HEK293T (cell line): ENCODE data around the gene TMOD1.

Source experiments
- ARNT ChIP-seq: fragments of 450-650 bp; IDR thresholded peaks from 2 replicates; pipeline ENCODE4 v1.6.1; 2017; ENCODE audit warnings: mild to moderate bottlenecking
- BHLHE40 ChIP-seq: fragments of 450-650 bp; IDR thresholded peaks from 2 replicates; pipeline ENCODE4 v1.6.1; 2016; ENCODE audit warnings: mild to moderate bottlenecking, moderate library complexity, borderline replicate concordance
- FOXA1 ChIP-seq: fragments of 450-650 bp; IDR thresholded peaks from 2 replicates; pipeline ENCODE4 v1.6.1; 2016; ENCODE audit warnings: mild to moderate bottlenecking
- FOXK2 ChIP-seq: fragments of 450-650 bp; IDR thresholded peaks from 2 replicates; pipeline ENCODE4 v1.6.1; 2016; ENCODE audit warnings: mild to moderate bottlenecking
- HDGF ChIP-seq: fragments of 450-650 bp; IDR thresholded peaks from 2 replicates; pipeline ENCODE4 v1.6.1; 2017; ENCODE audit warnings: antibody characterized with exemption, borderline replicate concordance
- L3MBTL2 ChIP-seq: fragments of 450-650 bp; conservative IDR thresholded peaks from 2 replicates; pipeline ENCODE4 v1.6.1; 2016; ENCODE audit warnings: mild to moderate bottlenecking
- SP1 ChIP-seq: fragments of 450-650 bp; IDR thresholded peaks from 2 replicates; pipeline ENCODE4 v1.6.1; 2017
- ZNF384 ChIP-seq: fragments of 450-650 bp; IDR thresholded peaks from 2 replicates; pipeline ENCODE4 v1.6.1; 2016

GRCh38 chr9:97578846-97579245, 77.4 kb downstream of the TMOD1 start:
- no peak for TF ChIP-seq ZNF384
- no peak for TF ChIP-seq SP1
- no peak for TF ChIP-seq HDGF
- TF ChIP-seq L3MBTL2 = no peak
- no peak for TF ChIP-seq FOXK2
- no peak for TF ChIP-seq ARNT
- no peak for TF ChIP-seq FOXA1
- no peak for TF ChIP-seq BHLHE40
